ENCODE data around the gene BTBD16.

GRCh38 chr10:122311051-122311410 lies 39.9 kb downstream of the BTBD16 start:
- TF ChIP-seq CTCF (IDR thresholded peaks at IDR 0.05; ENCODE audit: extremely low read depth in 1 of 2, insufficient read depth in 1 of 2, low read depth in 1 of 2, low read length in 2 of 2) (no peak), EZH2 (IDR thresholded peaks at IDR 0.05; ENCODE audit: borderline replicate concordance, low read depth, low read length, severe bottlenecking) (no peak), POLR2A (IDR thresholded peaks at IDR 0.05; ENCODE audit: low read depth, low read length) (no peak), POLR2AphosphoS5 (IDR thresholded peaks at IDR 0.05; ENCODE audit: insufficient read depth, low read depth, low read length) (no peak), JUN (IDR thresholded peaks at IDR 0.05; ENCODE audit: borderline replicate concordance, insufficient read depth, insufficient read length, low read depth) (no peak), MAX (IDR thresholded peaks at IDR 0.05; ENCODE audit: insufficient read depth, insufficient read length) (no peak), MYC (IDR thresholded peaks at IDR 0.05; ENCODE audit: low read depth, low read length) (no peak)
